ENCODE data around the gene CIDEC.
"Not testable (repeated sequence)": the region's sequence is repeated elsewhere in the genome, so short reads cannot be mapped to it uniquely, and the experiment has no call there.

Gene CIDEC

DNA sequence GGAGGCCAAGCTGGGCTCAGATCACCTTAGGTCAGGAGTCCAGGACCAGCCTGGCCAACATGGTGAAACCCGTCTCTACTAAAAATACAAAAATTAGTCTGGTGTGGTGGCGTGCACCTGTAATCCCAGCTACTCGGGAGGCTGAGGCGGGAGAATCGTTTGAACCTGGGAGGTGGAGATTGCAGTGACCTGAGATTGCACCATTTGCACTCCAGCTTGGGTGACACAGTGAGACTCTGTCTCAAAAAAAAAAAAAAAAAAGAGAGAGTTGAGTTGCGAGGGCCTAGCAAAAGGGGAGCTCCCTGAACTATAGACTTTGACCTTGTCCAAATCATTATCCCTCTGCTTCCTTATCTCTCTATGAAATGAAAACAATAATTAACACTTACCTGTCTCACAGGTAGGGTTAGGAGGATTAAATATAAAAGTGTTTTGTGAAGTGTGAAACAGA, 20.9 kb upstream of the CIDEC start:
- DNase-seq = not testable (repeated sequence)

DNA sequence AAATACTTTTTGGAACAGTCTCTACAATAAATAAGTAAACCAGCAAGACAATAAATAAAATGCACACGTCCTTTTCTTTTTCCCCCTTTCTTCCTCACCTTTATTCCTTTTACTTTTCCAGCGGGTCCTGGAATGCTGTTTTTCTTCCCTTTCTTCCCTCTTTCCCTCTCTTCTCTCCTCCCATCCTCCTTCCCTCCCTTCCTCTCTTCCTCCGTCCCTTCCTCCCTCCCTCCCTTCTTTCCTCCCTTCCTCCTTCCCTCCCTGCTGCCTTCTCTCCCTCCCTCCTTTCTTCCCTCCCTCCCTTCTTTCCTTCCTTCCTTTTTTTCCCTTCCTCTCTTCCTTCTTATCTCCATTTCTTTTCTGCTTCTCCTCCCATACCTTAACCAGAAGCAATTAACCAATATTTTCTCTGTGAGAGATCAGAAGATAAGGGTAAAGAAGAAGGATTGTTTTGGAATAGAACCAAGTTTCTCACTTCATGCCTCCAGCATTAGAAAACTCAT, 19.3 kb upstream of the CIDEC start:
- DNase-seq = no peak

DNA sequence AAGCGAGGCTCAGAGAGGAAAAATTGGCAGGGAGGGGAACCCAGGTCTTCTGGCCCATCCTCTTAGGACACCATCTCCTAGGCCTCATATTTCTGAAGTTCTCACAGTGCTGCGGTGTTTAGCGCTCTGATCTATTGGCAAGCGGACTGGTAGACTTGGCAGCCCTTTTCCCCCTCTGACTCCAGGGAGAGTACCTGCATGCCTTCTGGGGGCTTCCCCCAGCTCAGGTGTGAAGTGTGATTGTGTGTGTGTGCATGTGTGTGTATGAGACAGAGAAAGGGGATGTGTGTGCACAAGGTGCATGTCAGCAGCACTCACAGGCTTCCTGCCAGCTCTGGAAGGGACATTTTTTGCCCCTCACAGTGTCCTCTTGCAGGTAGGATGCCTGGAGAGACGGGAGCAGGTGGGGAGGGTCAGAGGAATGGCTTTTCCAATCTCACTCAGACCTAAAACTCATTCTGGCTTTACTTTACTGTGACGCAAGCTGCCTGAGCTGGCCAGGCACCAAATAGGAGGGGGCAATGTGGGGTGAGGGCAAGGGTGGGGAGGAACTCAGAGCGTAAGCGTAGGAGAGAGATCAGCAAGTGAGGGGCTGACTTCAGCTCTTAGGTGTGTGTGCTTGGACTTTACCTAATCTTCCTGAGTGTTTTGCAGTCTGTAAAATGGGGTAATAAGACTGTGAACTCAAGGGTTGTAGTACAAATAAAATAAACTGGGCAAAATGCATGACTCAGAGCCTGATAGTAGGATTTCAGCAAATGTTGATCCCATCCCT, 18.6 kb upstream of the CIDEC start:
- no peak for DNase-seq

DNA sequence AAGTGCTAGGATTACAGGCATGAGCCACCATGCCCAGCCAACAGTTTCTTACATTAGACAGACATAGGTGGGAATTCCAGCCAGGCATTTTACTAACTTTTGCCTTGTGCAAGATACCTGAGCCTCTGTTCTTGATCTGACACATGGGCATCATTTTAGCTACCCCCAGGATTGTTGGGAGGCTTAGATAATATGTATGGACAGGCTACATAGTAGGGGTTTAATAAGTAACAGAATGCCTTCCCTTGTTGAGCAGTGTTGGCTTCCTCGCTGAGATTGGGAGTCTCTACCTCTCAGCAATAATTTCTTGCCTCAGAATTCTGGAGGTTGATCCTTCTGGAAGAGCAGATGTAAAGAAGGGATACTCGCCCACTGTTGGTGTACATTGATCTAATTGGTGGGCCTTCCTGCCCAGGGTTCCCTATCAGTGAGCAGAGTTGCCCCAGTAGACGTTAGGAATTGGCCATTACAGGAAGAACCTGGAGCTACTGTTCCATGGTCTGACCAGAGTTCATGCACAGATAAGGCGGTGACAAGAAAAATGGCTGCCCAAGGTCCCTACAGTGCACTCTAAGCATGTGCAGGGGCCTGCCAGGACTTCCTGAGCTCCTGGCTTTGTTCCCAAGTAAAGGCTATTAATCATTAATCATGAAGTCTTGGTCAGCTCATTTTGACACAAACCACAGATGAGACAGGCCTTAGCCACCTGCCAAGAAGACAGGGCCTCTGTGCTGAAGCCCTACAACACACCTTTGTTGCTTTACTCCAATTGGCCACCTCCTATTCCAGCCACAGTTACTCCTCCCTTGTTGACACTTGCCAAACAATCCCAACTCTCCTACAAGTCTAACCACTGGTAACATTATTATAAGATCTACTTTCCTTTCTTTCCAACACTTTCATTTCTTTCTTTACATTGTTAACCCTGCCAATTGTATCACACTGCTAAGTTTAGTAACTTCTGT, 17.6 kb upstream of the CIDEC start:
- DNase-seq = no peak

DNA sequence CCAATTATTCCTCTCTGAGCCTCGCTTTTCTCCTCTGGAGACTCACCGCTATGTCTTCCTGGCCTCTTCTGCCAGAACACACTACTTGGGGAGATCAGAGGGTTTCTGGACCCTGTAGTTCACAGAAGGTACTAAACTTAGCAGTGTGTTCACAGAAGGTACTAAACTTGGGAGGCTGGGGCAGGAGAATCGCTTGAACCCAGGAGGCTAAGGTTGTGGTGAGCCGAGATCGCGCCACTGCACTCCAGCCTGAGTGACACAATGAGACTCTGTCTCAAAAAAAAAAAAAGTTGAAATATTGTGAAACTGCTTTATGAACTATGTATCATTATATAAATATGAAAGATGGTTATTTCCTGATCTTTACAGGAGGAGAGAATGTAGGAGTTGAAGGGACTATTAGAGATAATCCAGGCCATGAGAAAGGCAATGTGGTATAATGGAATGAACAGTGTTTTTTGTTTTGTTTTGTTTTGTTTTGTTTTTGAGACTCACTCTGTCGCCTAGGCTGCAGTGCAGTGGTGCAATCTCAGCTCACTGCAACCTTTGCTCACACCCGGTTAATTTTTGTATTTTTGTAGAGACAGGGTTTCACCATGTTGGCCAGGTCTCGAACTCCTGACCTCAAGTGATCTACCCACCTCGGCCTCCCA, 16.8 kb upstream of the CIDEC start:
- DNase-seq = not testable (repeated sequence)

DNA sequence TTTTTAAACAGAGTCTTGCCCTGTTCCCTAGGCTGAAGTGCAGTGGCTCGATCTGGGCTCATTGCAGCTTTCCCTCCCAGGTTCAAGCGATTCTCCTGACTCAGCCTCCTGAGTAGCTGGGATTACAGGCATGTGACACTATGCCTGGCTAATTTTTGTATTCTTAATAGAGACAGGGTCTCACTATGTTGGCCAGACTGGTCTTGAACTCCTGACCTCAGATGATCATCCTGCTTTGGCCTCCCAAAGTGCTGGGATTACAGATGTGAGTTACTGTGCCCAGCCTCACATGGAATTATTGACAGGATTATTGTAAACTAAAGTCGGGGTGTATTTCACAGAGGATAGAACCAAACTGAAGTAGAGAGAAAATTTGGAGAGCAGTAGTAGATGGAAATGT, 15.7 kb upstream of the CIDEC start:
- not testable (repeated sequence) for DNase-seq

DNA sequence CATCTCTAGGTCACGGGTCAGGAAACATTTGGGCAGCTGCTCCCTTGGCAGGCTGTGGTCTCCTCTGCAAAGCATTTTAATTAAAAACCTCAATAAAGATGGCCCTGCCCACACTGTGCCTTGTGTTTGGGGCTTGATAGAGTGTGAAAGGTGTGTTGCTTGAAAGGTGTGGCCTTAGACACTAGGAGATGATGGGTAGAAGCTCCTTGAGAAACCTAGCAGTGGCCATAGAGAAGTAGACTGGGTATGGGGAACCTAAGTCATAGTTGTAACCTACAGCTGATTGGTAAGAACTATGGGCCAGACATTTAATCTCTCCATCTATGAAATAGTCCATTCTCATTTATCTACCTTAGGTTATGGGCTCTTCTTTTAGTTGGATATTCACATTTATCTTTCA, 13.7 kb upstream of the CIDEC start:
- no peak for DNase-seq

DNA sequence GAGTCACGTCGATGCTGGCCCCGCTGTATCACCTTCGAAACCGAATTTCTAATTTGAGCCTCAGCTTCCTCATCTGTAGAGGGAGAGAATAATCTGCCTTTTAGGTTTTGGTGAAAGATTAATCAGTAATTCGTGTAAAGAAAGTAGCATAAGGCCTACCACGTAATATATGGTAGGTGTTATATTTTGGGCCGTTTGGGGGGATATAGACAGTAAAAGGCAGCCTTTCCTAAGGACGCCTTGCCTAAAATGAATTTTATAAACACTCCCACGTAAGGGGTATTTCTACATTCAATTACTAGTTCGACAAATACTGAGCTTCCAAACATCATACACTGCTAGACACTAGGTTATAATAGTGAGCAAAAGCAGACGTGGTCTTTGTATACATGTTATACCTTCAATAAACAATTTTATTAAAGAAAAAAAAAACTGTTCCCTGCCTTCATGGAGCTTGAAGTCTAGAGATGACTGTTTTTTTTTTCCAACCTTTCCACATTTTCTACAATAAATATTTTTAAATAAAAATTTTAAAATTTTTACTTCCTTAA, 11.1 kb upstream of the CIDEC start:
- DNase-seq = no peak

DNA sequence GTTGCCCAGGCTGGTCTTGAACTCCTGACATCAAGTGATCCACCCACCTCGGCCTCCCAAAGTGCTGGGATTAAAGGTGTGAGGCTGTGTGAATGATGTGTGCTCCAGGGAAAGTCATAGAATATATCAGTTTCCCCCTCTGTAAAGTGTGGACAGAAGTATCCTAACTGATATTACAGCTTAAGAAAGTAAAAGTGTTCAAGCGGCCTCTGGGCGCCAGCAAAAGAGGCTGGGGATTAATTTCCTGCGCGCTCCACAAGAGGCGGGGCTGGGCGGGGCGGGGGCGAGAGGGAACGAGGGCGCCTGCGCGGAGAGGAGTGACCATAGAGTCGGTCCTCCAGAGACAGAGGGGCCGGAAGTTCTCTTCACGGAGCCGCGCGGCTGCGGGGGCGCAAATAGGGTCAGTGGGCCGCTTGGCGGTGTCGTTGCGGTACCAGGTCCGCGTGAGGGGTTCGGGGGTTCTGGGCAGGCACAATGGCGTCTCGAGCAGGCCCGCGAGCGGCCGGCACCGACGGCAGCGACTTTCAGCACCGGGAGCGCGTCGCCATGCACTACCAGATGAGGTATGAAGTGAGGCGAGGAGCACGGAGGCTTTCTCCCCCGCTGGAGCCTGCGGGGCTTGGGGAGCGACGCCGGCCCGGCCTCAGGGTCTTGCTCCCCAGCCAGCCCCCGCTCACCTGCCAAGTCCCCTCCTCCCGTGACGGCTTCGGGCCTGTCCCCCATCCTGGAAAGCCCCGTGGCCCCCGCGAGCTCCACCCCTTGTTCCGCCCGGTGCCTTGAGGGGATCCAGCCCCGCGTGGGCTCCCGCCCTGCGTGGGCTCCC, 10.4 kb upstream of the CIDEC start, which contains the start of gene JAGN1:
Gene JAGN1 (plus strand): TSS at position 362 of the 823 bp plus-strand sequence. CDS start 113 bp downstream, at position 475.
- DNase-seq = peak; percentile 97

DNA sequence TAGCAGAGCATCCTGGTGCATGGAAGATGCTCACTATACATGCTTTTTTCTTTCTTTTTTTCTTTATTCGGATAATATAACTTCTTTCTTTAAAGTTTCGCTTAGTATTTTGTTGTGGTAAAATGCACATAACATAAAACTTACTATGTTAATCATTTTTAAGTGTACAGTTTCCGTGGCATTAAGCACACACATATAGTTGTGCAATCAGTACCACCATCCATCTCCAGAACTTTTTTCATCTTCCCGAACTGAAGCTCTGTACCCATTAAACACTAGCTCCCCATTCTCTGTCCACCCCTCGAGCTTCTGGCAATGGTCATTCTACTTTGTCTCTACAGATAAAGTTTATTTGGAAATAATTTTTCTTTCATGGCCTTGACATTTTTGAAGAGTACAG, 9.4 kb upstream of the CIDEC start:
- no peak for DNase-seq

DNA sequence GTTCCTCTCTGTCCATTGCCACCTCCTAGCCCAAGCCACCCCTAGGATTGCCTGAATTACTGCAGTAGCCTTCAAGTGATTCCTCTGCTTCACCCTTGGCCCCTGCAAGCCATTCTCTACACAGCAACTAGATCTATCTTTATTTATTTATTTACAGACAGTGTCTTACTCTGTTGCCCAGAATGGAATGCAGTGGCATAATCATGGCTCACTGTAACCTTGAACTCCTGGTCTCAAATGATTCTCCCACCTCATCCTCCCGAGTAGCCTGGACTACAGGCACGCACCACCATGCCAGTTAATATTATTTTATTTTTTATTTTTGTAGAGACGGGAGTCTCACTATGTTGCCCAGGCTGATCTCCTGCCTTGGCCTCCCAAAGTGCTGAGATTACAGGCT, 8.5 kb upstream of the CIDEC start:
- DNase-seq = no peak

DNA sequence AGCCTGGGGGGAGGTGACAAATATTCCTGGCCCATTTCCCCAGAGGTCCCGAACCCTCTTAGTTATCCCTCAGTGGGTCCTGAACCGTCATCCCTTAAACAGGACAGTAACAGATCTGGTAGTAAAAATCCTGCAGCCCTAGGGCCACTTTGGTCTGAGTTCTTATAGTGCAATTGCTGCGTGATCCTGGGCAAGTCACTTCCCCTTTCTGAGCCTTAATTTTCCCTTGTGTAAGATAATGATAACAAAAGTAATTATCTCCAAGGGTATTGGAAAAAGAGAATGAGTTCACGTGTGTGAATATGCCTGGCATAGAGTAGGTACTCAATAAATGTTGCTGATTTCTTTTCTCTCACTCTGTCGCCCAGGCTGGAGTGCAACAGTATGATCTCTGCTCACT, 7.4 kb upstream of the CIDEC start:
- no peak for DNase-seq

DNA sequence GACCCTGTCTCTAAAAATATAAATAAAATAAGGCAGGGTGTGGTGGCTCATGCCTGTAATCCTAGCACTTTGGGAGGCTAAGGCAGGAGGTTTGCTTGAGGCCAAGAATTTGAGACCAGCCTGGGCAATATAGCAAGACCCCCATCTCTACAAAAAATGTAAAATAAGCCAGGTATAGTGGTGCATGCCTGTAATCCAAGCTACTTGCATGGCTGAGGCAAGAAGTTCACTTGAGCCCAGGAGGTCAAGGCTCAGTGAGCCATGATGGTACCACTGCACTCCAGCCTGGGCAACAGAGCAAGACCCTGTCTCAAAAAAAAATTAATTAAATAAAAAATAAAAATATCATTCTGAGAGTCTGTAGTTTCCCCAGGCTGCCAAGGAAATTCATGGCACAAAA, 6.3 kb upstream of the CIDEC start:
- no peak for DNase-seq

DNA sequence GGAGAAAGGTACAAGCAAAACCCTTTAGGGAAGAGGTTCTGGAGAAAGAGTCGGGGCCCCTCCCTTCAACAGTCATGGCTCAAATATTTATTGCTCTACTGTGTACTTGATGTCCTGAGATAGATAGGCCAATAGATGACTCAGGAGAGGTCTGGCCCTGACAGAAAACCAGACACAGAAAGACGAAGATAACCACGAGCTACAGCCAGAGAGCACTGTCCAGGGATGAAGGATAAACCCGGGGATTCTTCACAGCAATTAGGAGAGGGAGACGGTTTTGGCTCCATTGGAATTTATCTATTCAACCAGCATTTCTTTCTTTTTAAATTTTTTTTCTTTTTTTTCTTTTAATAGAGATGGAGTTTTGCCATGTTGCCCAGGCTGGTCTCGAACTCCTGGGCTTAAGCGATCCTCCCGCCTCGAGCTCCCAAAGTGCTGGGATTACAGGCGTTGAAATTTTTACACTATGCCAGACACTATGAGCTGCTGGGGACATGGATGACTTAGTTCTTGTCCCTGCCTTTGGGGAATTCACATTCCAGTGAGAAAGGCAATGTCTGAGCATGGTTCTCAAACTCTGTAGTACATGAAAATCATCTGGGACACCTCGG, 4.6 kb upstream of the CIDEC start:
- no peak for DNase-seq

DNA sequence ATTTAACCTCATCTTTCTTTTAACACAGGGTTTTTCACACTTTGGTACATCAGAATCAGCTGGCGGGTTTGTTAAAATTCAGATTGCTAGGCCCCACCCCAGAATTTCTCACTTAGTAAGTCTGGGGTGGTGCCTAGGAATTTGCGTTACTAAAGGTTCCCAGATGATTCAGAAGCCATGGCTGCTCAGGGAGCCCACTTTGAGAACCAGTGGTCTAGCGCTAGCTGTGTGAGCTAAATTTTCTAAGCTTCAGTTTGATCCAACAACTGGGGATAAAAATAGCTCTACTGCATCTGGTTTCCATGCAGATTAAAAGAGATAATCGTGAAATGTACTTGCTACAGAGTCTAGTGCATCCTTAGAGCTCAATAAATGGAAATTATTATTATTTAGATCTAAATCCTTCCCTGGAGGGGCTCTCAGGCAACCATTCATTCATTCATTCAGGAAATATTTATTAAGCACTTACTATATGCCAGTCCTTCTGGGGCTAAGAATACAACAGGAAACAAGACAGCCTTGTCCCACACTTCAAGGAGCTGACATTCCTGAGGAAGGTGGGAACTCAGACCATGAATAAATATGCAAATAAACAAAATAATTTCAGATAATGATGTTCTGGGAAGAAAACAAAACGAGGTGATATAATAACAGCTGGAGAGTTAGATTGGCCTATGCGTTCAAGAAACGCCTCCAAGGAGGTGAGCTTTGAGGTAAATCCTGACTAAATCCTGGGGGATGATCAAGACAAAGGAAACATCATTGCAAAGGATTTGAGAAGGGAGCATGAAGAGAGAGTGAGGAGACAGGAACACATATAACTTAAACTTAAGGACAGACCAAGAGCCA, 3.9 kb upstream of the CIDEC start:
- no peak for DNase-seq

DNA sequence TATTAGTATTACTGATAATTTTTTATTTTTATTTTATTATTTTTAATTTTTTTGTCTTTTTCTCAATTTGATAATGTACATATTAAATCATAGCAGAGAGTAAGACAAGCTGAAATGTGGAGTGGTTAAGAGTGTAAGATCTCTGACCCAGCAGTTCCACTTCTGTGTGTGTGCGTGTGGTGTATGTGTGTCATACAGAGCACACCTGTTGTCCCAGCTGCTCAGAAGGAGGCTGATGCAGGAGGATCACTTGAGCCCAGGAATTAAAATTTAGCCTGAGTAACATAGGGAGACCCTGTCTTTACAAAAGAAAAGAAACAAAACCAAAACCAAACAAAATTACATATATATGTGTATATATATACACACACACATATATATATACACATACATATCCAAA, 1.4 kb upstream of the CIDEC start:
- no peak for DNase-seq

DNA sequence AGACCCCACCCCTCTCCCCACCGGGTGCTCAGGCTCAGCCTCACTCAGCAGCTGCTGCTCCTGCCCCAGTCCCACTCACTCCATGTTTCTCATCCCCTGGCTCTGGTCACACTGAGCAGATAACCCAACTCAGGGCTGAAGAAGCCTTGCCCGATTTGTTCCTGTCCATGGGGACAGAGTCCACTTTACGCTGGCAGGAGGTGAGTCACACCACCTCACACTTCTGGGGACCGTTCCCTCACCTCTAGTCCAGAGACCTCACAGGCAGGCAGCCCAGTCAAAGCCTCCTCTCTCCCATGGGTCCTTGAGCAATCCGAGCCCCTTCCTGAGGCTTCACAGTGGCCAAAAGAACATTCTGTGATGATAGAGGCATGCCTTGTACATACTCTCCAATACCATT, 1.4 kb downstream of the CIDEC start:
- no peak for DNase-seq

DNA sequence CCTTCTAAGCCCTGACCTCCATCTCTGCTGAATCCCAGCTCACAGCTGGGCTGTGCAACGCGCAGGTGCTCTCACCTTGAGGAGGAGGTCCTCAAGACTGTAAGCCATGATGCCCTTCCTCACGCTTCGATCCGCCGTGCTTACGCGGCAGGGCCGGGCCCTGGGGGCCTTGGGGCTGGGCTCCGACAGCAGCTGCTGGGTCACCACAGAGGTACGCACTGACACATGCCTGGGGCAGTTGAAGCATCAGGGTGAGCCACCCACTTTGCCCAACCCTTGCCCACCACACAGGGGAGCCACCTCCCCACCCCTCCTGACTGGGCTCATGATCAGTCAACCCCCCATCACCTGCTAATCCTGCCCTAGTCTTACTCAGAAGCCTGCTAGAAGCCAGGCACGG, 3.1 kb downstream of the CIDEC start:
- DNase-seq = no peak

DNA sequence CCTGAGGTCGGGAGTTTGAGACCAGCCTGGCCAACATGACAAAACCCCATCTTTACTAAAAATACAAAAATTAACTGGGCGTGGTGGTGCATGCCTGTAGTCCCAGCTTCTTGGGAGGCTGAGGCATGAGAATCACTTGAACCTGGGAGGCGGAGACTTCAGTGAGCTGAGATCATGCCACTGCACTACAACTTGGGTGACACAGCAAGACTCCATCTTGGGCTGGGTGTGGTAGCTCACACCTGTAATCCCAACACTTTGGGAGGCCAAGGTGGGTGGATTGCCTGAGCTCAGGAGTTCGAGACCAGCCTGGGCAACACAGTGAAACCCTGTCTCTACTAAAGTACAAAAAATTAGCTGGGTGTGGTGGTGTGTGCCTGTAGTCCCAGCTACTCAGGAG, 3.8 kb downstream of the CIDEC start:
- DNase-seq = not testable (repeated sequence)

DNA sequence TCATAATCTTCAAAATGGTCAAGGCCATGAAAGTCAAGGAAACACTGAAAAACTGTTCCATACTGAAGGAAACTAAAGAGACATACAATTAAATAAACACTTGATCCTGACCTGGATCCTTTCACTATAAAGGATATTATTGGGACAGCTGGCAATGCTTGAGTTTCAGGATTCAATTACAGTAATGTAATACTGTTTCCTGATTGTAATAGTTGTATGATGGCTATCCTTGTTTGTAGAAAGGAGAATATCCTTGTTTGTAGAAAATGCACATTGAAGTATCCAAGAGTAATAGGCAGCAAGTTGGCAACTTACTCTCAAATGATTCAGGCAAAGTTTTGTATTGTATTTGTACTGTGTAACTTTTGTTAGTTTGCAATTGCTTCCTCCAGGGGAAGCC, 4.6 kb downstream of the CIDEC start:
- DNase-seq = no peak

Measured in stimulated activated CD8-positive, alpha-beta memory T cell treated with anti-CD3 and anti-CD28 coated beads, Interleukin-4, amount 100 ng/mL, for 48 hours (primary cell).